Omental fat pad (tissue), 4 donors: ENCODE measurements around the gene ZFYVE28. TPM values are rescaled to one million over a fixed set of nuclear protein-coding genes. Genes with fewer than 3 reads are reported as not detected.

Experiments used
- ATAC-seq: fragments of 150-250 bp; one replicate; pipeline ENCODE4 v1.9.1; 2016; ENCODE audit warnings: mild to moderate bottlenecking, moderate library complexity; ENCODE audit not compliant: low FRiP score
- DNase-seq: peaks from one replicate; pipeline ENCODE4 v3.0.0-alpha.2; 2019; ENCODE audit warnings: low spot score
- total RNA-seq, 4 donors: library from RNA; depleted of rRNA; stranded (reverse); fragments of >200 nt; gene quantifications; one replicate each; pipeline ENCODE4 v1.1.0, GENCODE V29; 2016
- TF ChIP-seq, protein P1 (sequence below), 3 donors: fragments of 450-650 bp; IDR thresholded peaks; one replicate each; pipeline ENCODE4 v1.5.1; 2016 to 2017; ENCODE audit warnings: antibody characterized with exemption in 3 of 3, mild to moderate bottlenecking in 3 of 3, moderate library complexity in 2 of 3

ZFYVE28 gene
- total RNA-seq, 4 donors from 2014 or later: 7.1 to 24.5 (median 16.7) TPM

DNA sequence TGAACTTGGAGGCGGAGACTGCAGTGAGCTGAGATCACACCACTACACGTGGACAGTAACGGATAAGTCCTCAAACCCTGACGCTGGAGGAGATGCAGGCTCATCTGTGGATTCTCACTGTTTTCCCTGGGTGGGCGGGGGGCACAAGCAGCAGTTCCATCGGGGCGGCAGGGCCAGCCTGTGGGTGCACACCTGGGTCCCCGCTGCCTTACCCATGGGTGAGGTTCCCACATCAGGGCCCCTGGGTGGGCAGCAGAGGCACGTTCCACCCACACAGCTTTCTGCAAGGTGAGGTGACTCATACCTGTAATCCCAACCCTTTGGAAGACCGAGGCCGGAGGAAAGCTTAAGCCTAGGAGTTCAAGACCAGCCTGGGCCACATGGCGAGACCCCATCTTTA is 100.0 kb downstream of the ZFYVE28 start:
- ATAC-seq (no peak), DNase-seq (no peak)
- TF ChIP-seq, protein P1, sequence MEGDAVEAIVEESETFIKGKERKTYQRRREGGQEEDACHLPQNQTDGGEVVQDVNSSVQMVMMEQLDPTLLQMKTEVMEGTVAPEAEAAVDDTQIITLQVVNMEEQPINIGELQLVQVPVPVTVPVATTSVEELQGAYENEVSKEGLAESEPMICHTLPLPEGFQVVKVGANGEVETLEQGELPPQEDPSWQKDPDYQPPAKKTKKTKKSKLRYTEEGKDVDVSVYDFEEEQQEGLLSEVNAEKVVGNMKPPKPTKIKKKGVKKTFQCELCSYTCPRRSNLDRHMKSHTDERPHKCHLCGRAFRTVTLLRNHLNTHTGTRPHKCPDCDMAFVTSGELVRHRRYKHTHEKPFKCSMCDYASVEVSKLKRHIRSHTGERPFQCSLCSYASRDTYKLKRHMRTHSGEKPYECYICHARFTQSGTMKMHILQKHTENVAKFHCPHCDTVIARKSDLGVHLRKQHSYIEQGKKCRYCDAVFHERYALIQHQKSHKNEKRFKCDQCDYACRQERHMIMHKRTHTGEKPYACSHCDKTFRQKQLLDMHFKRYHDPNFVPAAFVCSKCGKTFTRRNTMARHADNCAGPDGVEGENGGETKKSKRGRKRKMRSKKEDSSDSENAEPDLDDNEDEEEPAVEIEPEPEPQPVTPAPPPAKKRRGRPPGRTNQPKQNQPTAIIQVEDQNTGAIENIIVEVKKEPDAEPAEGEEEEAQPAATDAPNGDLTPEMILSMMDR (IDR thresholded peaks at IDR 0.05): no peak

DNA sequence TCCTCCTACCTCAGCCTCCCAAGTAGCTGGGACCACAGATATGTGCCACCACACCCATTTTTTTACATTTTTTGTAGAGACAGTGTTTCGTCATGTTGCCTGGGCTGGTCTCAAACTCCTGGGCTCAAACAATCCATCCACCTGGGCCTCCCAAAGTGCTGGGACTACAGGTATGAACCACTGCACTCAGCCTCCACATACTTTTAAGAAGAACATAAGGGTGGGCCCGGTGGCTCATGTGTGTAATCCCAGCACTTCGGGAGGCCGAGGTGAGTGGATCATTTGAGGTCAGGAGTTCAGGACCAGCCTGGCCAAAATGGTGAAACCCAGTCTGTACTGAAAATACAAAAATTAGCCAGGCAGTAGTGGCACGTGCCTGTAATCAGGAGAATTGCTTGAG is 105.1 kb downstream of the ZFYVE28 start:
- ATAC-seq (no peak), DNase-seq (no peak)
- TF ChIP-seq, protein P1 (IDR thresholded peaks at IDR 0.05): no peak

DNA sequence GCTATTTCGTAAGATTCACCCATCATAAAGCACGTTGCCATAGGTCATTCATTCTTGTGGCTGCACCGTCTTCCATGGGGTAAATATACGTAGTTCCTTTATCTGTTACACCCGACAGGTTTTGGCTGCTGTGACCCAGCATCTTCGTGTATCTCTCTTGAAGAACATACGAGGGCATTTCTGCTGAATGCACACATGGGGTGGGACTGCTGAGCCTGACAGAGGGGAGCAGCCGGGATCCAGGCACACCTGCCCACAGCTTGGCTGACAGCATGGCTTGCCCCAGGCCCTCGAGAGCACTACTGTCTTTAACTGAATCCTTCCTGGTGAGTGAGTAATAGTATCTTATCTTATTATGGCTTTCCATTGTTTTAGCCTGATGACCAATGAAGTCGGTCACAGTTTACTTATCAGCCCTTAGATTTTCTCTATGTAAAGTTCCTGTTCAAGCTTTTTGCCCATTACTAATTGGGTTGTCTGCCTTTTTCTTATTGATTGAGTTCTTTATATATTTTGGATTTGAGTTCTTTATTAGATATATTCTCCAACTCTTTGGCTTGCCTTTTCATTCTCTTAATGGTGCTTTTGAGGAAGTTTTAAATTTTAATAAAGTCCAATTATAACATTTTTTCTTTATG is 111.6 kb downstream of the ZFYVE28 start:
- DNase-seq (no peak), ATAC-seq (no peak)
- TF ChIP-seq, protein P1 (IDR thresholded peaks at IDR 0.05): no peak

DNA sequence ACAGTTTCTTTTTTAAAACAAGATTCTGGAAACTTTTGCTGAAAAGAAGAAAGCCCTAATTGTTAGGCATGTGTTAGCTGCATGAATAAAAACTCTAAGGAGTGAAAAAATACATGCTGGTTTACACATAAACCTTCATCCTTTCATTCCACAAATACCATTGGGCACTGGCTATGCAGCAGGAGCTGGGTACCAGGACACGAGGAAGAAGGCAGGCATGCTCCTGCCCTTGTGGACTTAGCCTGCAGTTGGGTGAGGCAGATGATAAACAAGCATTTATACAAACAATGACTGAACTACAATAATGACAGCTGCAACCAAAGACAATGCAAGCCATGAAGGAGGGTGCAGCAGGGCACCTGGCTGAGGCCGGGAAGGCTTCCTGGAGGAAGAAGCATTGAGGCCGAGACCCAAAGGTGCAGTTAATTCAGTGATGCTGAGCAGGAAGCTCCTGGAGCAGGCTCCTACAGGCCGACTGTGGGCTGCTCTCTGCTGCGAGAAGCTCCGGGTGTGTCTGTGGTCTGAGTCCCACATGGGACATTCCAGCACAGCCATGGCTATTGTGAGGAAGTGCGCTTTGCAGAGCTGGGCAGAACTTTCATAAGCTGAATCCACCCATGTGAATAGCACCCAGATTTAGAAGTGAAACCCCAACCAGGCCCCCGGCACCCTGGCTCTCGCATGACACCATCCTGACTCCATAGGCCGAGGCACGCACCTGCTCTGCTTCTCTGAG is 112.5 kb downstream of the ZFYVE28 start:
- ATAC-seq (no peak), DNase-seq (no peak)
- TF ChIP-seq, protein P1 (IDR thresholded peaks at IDR 0.05): no peak

DNA sequence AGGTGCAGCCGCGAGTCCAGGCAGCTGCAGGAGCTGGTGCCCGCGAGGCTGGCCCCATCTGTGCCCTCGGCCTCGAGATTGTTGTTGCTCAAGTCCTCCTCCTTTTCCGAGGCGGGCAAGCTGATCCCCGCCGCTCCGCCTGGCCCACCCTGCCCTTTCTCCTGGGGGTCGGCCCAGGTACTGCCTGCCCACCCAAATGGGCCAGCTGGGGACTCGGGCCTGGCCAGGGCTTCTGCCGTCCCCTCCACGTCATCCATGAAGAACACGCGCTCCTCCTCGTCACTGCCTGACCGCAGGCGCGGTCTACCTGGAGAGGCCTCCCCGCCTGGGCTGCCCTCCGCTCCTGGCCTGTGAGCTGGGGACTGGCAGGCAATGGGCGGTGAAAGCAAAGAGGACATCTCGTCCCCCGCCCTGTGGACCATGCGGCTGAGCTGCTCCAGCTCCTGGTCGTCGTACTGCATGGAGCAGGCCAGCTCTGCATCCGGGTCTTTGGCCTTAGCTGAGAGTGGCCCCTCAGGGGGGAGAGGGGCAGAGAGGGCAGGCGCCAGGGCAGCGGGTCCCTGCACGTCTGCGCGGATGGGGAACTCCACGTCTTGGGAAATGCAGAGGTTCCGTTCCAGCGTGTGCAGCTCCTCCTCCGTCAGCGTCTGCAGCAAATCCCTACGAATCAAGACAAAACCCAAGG is 113.4 kb downstream of the ZFYVE28 start:
- TF ChIP-seq, protein P1 (IDR thresholded peaks at IDR 0.05): no peak
- ATAC-seq (no peak), DNase-seq (no peak)

DNA sequence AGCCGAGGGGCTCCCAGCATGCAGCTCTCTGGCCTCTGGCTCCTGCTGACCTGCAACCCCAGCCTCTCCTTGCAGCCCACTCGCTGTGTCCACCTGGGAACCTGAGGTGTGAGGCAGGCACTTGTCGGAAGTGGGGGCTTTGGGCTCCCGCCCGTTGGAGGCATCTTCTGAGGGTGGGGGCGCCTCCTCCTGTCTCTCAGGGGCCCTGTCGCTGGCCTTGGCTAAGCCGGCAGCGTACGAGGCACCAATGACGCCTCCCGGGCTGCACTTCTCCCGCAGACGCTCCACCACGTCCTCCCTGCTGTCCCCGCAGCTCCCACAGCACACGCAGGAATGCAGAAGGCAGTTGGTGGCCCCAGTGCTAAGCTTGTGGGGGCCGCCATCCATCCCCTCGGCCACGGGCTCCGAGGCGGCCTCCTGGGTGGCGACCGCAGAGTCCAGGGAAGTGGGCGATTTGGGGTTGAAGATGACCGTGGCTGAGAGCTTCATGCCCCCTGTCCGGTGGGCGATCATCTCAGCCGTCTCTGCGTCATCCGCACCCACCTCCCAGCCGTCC is 114.0 kb downstream of the ZFYVE28 start:
- no peak for ATAC-seq
- no peak for DNase-seq
- TF ChIP-seq, protein P1 (IDR thresholded peaks at IDR 0.05): no peak
